Upper lobe of left lung (tissue), 4 donors: ENCODE measurements around the gene SLC29A3.

Experiments
- CTCF ChIP-seq, 6 experiments: fragments of 450-650 bp in 4 of 6; fragments of 200-600 bp in 2 of 6; sonication (generic) in 2 of 6; IDR thresholded peaks; one replicate each; pipeline ENCODE4 v1.5.1; 2016 to 2019; ENCODE audit warnings: antibody characterized with exemption in 6 of 6
- POLR2A ChIP-seq, 4 donors: fragments of 450-650 bp; IDR thresholded peaks; one replicate each; pipeline ENCODE4 v1.5.1; 2016 to 2017; ENCODE audit warnings: antibody characterized with exemption in 4 of 4, mild to moderate bottlenecking in 2 of 4

- no peak for TF ChIP-seq CTCF (IDR thresholded peaks at IDR 0.05)
- TF ChIP-seq POLR2A (IDR thresholded peaks at IDR 0.05) = no peak
Observed at GRCh38 chr10:71390921-71391690, 72.0 kb downstream of the SLC29A3 start.
